Thymus (tissue), 11 donors: Measurements from ENCODE around the gene VEPH1. TPM values are rescaled to one million over a fixed set of nuclear protein-coding genes. Genes with fewer than 3 reads are reported as not detected.

Experiments
- DNase-seq, 9 donors: peaks; one replicate each; pipeline ENCODE4 v3.0.0-alpha.2; 2013; ENCODE audit warnings: low spot score in 9 of 9, low read depth in 6 of 9, missing footprints in 1 of 9
- H3K27ac ChIP-seq, 2 donors: one replicate each; pipeline ENCODE4 v1.5.1; 2013; ENCODE audit warnings: control low read depth in 1 of 2, low read depth in 1 of 2, low read length in 1 of 2, mild to moderate bottlenecking in 1 of 2, moderate library complexity in 1 of 2
- H3K27me3 ChIP-seq, 2 donors: one replicate each; pipeline ENCODE4 v1.5.1; 2013; ENCODE audit warnings: low read length in 1 of 2; ENCODE audit not compliant: control insufficient read depth in 2 of 2, insufficient read depth in 1 of 2
- H3K36me3 ChIP-seq, 2 donors: one replicate each; pipeline ENCODE4 v1.5.1; 2013; ENCODE audit warnings: low read length in 1 of 2, mild to moderate bottlenecking in 1 of 2, moderate library complexity in 1 of 2; ENCODE audit not compliant: control insufficient read depth in 2 of 2, insufficient read depth in 2 of 2
- H3K4me1 ChIP-seq, 2 donors: one replicate each; pipeline ENCODE4 v1.5.1; 2013; ENCODE audit warnings: low read length in 2 of 2; ENCODE audit not compliant: control insufficient read depth in 2 of 2, insufficient read depth in 2 of 2
- H3K4me3 ChIP-seq, 2 donors: one replicate each; pipeline ENCODE4 v1.5.1; 2013; ENCODE audit warnings: low read length in 2 of 2, control low read depth in 1 of 2, mild to moderate bottlenecking in 1 of 2
- H3K9me3 ChIP-seq, 2 donors: one replicate each; pipeline ENCODE4 v1.5.1; 2013; ENCODE audit warnings: low read length in 1 of 2, mild to moderate bottlenecking in 1 of 2; ENCODE audit not compliant: control insufficient read depth in 2 of 2, insufficient read depth in 1 of 2
- WGBS: extraction: QIAGEN DNeasy Blood & Tissue Kit; methylation state at CpG from one replicate; pipeline ENCODE4 v1.1.7; 2013; 5-methylcytosine and 5-hydroxymethylcytosine counted together
- polyA plus RNA-seq: library from polyadenylated mRNA; stranded (reverse); fragments of 200-250 nt; gene quantifications from one replicate; pipeline ENCODE4 v1.2.3, GENCODE V29; 2013
- total RNA-seq: library from RNA; stranded (reverse); fragments of 120-200 nt; gene quantifications from one replicate; pipeline ENCODE4 v1.2.4, GENCODE V29; 2013
- donor health status: healthy.

The VEPH1 gene
- total and polyA plus RNA-seq, 2 donors, result 0.19 to 1.5 TPM

DNA sequence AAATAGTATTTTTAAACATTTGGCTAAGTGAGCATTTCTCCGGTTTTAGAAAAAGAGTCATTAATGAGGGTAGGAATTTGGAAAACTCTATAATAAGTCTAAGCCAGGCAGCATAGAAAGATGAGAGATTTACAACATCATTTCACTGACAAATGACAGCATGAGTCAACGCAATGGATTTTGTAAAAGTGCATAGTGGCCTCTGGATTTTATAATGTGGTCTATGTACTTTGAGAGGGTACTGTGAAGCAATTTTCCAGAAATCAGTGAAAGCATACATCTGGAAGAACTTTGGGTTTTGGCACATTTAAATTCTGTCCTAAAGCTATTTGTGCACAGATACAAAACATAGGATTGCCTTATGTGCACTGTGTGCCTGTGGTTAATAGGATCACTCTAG is 212.4 kb downstream of the VEPH1 start:
- no peak overlapping the region for H3K27ac ChIP-seq
- H3K9me3 ChIP-seq, result no peaks in the 10 kb centered on the region
- H3K4me1 ChIP-seq, result no peaks in the 10 kb centered on the region
- H3K36me3 ChIP-seq, result no peaks in the 10 kb centered on the region
- H3K4me3 ChIP-seq, result no peak overlapping the region
- no peaks in the 10 kb centered on the region for H3K27me3 ChIP-seq
- no peak for DNase-seq
- 95% methylated on average over 2 of the region's 2 CpGs for WGBS

GRCh38 chr3:157285966-157286365 is 217.2 kb downstream of the VEPH1 start:
- no peak overlapping the region for H3K27ac ChIP-seq

GRCh38 chr3:157285141-157285540 is 218.1 kb downstream of the VEPH1 start:
- no peak for DNase-seq
- H3K9me3 ChIP-seq, result no peaks in the 10 kb centered on the region
- no peaks in the 10 kb centered on the region for H3K27me3 ChIP-seq
- 97% methylated on average over 4 of the region's 4 CpGs for WGBS
- H3K4me1 ChIP-seq, result no peaks in the 10 kb centered on the region
- no peak overlapping the region for H3K27ac ChIP-seq
- no peaks in the 10 kb centered on the region for H3K36me3 ChIP-seq
- no peak overlapping the region for H3K4me3 ChIP-seq

More at GRCh38 chr3:157285966-157286365, 217.2 kb downstream of the VEPH1 start:
- no peaks in the 10 kb centered on the region for H3K9me3 ChIP-seq
- no peaks in the 10 kb centered on the region for H3K4me1 ChIP-seq
- no peak for DNase-seq
- no peak overlapping the region for H3K4me3 ChIP-seq
- 95% methylated on average over 2 of the region's 2 CpGs for WGBS
- H3K27me3 ChIP-seq, result no peaks in the 10 kb centered on the region
- no peaks in the 10 kb centered on the region for H3K36me3 ChIP-seq

DNA sequence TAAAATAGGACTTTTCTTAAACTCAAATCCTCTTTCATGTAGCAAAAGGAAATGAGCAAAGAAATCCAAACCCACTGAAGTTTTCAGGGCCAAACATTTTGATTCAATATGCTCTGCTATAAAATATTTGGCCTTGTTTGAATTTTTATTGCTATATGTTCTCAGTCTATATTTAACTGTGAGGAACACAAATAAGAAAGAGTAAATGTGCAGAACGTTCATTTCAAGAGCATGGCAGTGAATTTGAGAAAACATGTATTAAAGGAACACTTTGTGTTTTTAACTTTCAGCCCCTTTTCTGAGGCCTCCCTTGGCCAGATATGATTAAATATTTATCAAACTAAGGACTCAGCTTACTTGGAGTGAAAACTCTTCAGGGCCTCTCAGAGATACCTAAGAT is 218.5 kb downstream of the VEPH1 start:
- no peak for DNase-seq

GRCh38 chr3:157282261-157283191 is 220.7 kb downstream of the VEPH1 start:
- Histone ChIP-seq H3K4me3 (no peak overlapping the region), H3K36me3 (no peaks in the 10 kb centered on the region), H3K27ac (peak overlapping the region in 1 of 2 donors; percentile 65), H3K4me1 (no peaks in the 10 kb centered on the region), H3K9me3 (no peaks in the 10 kb centered on the region), H3K27me3 (no peaks in the 10 kb centered on the region)
- DNase-seq, result peak in 4 of 9 donors; percentile 12 to 42 (median 14)
- WGBS, result 81% methylated on average over 5 of the region's 5 CpGs

More for the DNA sequence above, 218.5 kb downstream of the VEPH1 start:
- no peaks in the 10 kb centered on the region for H3K36me3 ChIP-seq
- H3K9me3 ChIP-seq, result no peaks in the 10 kb centered on the region
- WGBS, result 95% methylated on average over 1 of the region's 1 CpG
- no peak overlapping the region for H3K27ac ChIP-seq
- H3K27me3 ChIP-seq, result no peaks in the 10 kb centered on the region
- no peak overlapping the region for H3K4me3 ChIP-seq
- H3K4me1 ChIP-seq, result no peaks in the 10 kb centered on the region

DNA sequence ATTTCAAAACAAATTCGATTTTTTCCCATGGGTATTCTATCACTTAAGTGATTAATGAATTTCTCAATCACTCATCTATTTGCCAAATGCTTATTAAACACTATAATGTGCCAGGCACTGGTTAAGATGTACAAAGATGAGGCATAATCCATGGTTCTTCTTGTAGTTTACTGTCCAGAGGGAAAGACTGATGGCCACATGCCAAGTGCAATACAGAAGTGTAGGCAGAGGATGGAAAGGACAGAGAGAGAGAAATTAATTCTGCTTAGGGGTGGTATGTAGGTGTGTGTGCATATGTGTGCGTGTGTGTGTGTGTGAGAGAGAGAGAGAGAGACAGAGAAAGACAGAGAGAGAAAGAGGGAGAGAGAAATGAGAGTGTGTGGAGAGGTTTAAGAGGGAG is 222.4 kb downstream of the VEPH1 start:
- Histone ChIP-seq H3K9me3 (no peaks in the 10 kb centered on the region), H3K27ac (no peak overlapping the region), H3K4me1 (no peaks in the 10 kb centered on the region), H3K4me3 (no peak overlapping the region), H3K27me3 (no peaks in the 10 kb centered on the region), H3K36me3 (no peaks in the 10 kb centered on the region)
- DNase-seq, result no peak
- WGBS, result 91% methylated on average over 2 of the region's 2 CpGs

DNA sequence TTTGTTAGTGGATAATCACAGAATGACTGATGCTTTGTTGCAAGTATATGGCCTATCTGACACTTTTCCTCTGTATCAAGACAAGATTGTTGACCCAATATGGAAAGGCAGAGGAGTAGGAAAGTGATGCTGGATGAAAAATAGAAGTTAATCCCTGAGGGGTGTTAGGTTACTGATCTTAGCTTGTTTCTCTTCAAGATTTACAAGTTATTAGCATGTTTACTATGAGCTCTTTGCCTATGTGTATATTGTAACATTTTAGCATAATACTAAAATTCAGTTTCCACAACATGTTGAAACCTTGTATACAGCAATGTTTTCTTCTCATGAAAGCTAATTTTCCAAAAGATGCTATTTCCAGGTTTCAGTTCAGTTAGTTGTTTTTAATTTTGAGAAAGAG is 222.9 kb downstream of the VEPH1 start:
- Histone ChIP-seq H3K27me3 (no peaks in the 10 kb centered on the region), H3K9me3 (no peaks in the 10 kb centered on the region), H3K4me1 (no peaks in the 10 kb centered on the region), H3K36me3 (no peaks in the 10 kb centered on the region), H3K27ac (no peak overlapping the region), H3K4me3 (no peak overlapping the region)
- no peak for DNase-seq

- WGBS, result 97% methylated on average over 1 of the region's 1 CpG
- Histone ChIP-seq H3K27ac (no peak overlapping the region), H3K9me3 (no peaks in the 10 kb centered on the region), H3K27me3 (no peaks in the 10 kb centered on the region), H3K36me3 (no peaks in the 10 kb centered on the region), H3K4me1 (no peaks in the 10 kb centered on the region), H3K4me3 (no peak overlapping the region)
- no peak for DNase-seq
Measured at GRCh38 chr3:157279237-157279636, 224.0 kb downstream of the VEPH1 start.

GRCh38 chr3:157276801-157277200 is 226.4 kb downstream of the VEPH1 start:
- Histone ChIP-seq H3K9me3 (no peaks in the 10 kb centered on the region), H3K27ac (no peak overlapping the region), H3K36me3 (no peaks in the 10 kb centered on the region), H3K27me3 (no peaks in the 10 kb centered on the region), H3K4me3 (no peak overlapping the region), H3K4me1 (no peaks in the 10 kb centered on the region)
- no peak for DNase-seq
- WGBS, result 95% methylated on average over 3 of the region's 3 CpGs
